Tibial nerve (tissue), 3 donors: ENCODE measurements around the gene MYOM1.

Experiments used
- CTCF ChIP-seq, 5 experiments: fragments of 200-600 bp in 3 of 5; fragments of 450-650 bp in 2 of 5; sonication (generic) in 3 of 5; IDR thresholded peaks; one replicate each; pipeline ENCODE4 v1.5.1; 2016 to 2019; ENCODE audit warnings: antibody characterized with exemption in 5 of 5, mild to moderate bottlenecking in 3 of 5, moderate library complexity in 2 of 5
- POLR2A ChIP-seq, 2 donors: fragments of 450-650 bp; IDR thresholded peaks; one replicate each; pipeline ENCODE4 v1.6.1; 2017; ENCODE audit warnings: antibody characterized with exemption in 2 of 2, mild to moderate bottlenecking in 2 of 2, moderate library complexity in 2 of 2

GRCh38 chr18:3194947-3195612, 24.7 kb downstream of the MYOM1 start:
- TF ChIP-seq CTCF (IDR thresholded peaks at IDR 0.05) (no peak), POLR2A (IDR thresholded peaks at IDR 0.05) (no peak)
